GM18861 (cell line): ENCODE results near the gene LRRC51.
"Not testable (repeated sequence)": the region's sequence is repeated elsewhere in the genome, so short reads cannot be mapped to it uniquely, and the experiment has no call there.

Experiments
- ATAC-seq: cut with Tn5 transposase; IDR thresholded peaks from one replicate; pipeline ENCODE4 v1.9.1; 2021; ENCODE audit not compliant: unreplicated experiment

Gene LRRC51

DNA sequence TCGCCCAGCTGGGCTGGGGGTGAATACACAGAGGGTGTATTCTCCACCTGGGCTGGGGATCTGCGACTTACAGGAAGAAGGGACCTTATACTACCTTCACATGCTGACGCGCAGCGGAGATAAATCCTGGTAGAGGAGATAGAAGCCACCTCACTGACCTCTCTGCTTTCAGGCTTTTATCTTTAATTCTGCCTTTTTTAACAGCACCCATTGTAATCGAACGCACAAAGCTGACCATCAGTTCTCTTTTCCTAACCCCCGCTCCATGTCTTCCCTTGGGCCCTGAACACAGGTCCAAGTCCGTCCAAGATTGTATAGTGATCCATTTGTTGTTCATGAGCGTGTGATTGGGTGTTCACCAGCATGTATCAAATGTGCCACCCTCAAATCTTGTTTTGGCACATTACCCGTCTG is 23.1 kb downstream of the LRRC51 start:
- no peak for ATAC-seq

GRCh38 chr11:72105888-72106287 is 25.2 kb downstream of the LRRC51 start, which contains the start of gene TOMT:
Gene TOMT (plus strand): TSS chr11:72105924. CDS start chr11:72105952, 28 bp downstream.
- no peak for ATAC-seq

DNA sequence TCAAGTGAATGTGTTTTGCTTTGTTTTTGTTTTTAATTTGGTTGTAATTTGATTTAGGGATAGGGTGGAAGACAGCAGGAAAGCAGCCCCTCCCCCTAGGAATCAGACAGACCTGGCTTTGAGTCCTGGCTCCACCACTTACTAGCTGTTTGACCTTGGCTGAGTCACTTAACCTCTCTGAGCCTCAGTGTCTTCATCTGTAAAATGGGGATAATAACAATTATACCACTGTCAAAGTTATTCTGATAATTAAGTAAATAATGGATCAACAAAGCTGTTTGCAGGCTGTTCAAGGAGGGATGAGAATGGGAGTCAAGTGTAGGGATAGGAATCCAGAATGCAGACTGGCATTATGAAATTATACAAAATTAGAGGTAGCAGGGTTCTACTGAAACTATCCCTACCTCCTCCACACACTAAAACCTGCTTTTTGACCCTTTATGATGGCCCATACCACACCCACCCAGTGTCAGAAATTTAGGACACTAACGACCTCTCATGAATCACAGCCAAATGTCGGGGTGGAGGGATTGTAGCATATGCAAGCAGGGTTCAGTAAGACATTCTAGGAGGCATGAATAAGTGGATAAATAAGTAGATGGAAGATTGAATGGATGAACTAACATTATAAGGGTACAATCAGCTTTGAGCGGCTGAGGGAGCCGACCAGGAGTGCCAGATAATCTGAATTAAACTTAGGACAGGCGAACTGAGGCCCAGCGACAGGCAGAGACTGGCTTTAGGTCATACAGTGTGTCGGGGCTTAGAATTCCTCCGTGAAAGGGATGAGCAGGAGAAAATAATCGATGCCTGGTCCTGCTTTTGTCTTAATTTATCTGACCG is 30.9 kb downstream of the LRRC51 start:
- no peak for ATAC-seq

DNA sequence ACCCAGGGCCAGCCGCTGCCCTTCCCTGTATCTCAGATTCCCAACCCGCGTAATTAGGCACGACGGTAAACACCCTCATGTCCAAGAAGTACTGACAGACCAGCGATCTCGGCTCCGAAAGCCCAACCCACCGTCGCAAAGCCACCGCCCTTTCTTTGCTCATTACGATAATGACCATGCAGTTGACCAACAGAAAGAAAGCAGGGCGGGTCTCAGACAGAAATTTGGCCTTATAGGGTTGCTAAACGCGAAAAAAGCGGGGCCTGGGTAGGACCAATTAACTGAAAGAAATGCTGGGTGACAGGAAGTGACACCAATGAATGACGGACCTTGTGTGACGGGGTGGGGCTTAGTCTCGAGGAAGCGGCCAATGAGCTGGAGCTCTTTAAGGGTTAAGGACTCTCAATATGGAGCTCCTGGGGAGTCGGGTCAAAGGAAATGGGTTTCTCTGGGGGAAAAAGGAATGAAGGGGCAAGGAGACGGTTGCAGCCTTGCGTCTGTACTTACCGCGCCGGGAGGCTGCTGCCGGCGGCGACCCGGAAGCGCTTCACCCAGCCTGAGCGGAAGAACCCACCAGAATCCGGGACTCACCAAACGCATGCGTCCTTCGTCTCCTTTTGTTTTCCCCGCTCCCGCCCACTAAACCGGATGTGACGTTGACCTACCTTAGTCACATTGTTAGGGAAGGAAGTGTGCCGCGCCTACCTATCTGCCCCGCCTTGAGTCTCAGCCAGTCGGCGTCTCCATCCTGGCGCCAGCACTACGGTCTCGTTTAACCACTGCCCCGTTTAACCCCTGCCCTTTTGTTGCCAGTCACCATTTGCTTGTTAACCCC is 31.7 kb downstream of the LRRC51 start, which contains the start of gene ANAPC15:
ANAPC15 (minus strand) TSS at position 553 of the 835 bp plus-strand sequence. CDS start 1,419 bp downstream, outside the sequence.
- ATAC-seq: peak; percentile 83

DNA sequence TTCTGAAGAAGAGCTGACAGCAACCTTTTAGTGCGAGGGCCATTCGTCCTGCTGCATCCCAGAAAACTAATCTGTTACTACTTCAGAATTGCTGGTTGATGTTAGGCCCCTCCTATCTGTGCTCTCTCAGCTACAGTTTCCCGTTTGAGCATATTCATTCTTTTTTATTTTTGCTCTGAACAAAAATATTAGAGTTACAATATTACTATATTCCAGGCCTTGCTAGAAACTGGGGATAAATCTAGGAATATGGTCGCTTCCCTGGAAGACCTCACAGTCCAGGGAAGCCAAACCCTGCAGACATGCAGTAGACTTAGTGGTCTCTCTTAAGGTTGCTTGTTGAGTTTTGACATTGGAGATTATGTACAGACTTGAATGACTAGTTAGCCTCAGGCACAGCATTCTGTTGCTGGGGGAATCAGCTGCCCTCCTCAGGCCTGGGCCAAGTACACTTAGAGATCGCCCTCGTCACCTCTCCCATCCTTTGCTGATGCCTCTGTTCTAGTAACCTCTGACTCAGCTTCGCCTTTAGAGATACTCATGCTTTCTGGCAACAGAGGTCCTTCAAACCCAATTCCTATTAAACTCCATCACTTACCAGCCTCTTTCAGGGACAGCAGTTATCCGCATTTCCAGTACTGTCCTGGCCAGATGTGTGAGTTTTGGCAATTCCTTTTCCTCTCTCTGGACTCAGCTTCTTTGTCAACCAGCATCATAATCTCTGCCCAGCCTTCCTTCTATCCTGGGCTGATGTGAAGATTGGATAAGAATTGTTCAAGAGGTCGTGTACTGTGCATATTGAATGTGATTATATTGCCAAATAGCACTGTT is 32.5 kb downstream of the LRRC51 start:
- ATAC-seq: no peak

- ATAC-seq: no peak
Observed at GRCh38 chr11:72114570-72114969, 33.9 kb downstream of the LRRC51 start.

DNA sequence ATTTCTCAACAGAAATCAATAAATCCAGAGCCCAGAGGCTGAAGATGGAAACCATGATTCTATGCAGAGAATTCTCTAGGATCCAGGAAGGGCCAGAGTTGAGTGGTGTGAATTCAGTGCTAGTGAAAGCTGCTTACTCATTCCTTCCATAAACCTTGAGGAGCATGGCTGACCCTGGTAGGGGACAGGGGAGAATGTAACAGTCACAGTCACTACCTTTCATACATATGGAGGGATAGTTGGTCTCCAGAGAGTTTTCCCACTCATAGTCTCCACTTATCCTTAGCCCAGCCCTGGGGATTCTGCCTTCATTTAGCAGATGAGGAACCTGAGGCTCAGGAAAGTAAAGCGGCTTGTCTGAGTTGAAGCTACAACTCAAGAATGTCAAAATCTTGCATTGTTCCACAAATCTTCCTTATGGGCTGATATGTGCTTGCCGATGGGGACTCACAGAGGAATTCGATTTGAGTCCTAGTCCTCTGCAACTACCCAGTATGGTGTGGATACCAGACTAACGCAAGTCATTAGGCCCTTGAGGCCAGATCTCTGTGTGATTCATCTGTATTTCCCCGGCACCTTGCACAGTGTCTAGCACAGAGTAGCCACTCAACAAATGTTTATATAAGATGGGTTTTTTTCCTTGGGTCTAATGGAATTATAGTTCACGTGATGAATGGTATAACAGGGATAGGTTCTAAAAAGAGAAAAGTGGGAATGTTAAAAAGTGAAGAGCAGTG is 35.5 kb downstream of the LRRC51 start:
- ATAC-seq: no peak

DNA sequence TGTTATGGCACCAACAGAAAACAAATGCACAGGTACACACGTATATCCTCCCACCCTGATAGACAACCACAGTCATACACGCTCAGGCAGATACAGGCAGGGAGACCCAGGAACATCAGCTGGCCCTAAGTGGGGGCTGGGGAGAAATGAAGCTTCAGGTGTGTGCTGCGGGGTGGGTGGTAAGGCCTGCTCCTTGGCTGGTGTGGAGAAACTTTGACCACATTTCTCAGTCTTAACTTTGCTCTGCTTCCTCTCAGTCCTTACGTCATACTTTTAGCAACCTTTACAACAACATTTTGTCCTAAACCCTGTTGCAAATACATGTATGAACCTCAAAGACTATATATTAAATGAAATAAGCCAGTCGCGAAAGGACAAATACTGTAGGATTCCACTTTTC is 38.5 kb downstream of the LRRC51 start:
- no peak for ATAC-seq

DNA sequence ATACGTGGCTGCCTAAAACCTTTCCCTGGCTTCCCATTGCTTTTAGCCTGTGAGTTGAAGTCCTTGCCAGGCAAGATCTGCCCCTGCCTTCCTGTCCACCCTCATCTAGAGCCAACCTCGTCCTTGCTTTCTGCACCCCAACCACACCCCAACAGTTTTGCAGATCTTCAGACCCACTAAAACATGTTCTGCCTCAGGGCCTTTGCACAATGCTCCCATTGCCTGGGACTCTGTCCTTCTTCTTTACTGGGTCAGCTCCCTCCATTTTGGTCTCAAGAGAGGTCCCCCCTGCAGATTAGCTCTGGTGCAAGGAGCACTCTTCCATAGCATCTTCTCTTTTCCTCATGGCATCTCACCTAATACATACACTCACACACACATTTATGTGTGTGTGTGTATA is 40.3 kb downstream of the LRRC51 start:
- ATAC-seq: no peak

- ATAC-seq: no peak
Observed at GRCh38 chr11:72122607-72123006, 42.0 kb downstream of the LRRC51 start.

DNA sequence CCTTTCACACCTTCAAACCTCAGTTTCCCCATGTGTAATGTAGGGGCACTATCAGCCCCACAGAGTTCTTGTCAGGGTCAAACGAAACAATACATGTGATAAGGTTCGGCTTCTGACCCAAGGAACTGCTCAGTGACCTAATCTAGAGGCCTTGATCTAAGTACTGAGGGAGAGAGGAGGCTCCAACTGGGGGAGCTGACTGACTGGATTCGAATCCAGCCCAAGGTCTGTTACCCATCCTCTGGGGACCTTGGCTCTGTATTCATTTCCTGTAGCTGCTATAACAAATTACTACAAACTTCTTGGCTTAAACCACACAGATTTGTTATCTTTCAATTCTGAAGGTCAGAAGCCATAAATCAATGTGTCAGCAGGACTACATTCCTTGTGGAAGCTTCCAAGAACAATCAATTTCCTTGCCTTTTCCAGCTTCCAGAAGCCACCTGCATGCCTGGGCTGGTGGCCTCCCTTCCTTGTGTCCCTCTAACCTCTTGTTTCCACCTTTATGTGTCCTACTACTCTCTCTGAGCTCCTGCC is 42.5 kb downstream of the LRRC51 start:
- no peak for ATAC-seq

DNA sequence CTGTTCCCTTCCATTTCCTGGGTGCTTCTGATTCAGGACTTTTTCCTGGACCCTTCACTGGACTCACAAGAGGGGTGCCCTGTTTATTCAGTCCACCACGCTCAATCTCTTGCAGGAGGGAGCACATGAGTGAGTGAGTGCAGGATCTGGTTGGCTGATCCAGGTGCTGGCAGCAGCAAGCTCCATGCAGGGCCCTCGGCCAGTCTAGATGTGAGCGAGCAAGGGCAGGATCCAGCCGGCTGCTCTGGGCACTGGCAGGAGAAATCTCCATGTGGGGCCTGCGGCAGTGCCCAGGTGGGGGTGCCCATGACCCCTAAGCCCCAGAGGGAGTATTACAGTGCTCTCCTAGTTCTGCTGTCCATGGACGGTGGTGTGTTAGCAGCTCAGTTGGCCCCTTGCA is 43.4 kb downstream of the LRRC51 start:
- no peak for ATAC-seq

- ATAC-seq: no peak
Observed at GRCh38 chr11:72125956-72126355, 45.3 kb downstream of the LRRC51 start.

DNA sequence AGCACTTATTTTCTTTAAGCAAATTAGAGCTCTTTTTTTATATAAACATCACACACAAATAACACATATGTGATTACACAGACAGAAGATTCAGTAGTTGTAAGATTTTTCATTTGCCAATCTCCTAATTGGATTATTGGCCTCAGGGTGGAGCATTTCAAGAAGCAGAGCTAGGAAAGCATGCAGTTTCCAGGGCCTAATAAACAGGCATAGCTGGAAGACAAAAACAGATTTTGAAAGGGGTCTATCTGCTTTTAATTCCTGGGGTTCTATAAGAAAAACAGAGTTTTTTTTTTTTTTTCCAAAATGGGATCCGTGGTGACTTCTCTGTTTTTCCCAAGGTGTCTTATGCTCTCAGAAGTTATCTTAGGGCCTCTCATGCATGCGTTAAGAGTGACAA is 47.3 kb downstream of the LRRC51 start:
- ATAC-seq: no peak

DNA sequence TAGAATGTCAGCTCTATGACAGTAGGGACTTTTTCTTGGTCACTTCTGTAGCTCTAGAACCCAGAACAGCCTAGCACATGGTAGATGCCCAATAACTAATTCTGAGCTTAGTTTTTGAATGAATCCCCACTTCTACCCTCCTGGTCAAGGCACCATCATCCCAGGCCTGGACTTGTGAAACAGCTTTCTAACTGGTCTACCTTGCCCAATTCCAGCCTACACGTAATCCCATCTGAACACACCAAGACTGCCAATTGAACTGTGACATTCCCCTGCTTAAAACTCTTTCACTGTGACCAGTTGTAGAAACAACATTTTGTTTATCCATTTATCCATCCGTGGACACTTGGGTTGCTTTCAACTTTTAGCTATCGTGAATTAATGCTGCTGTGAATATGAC is 48.7 kb downstream of the LRRC51 start:
- no peak for ATAC-seq

DNA sequence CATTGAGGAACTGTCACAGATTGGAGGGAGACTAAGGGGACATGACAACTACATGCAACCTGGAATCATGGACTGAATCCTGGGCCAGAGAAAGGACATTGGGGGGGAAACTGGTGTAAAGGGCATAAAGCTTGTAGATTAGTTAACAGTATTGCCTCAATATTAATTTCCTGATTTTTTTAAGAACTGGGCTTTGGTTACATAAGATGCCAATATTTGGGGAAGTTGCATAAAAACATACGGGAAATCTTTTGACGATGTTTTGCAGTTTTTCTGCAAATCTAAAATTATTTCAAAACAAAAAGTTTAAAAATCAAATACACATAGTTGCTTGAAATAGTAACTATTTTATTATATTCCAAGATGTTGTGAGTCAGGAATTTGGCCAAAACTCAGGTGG is 52.0 kb downstream of the LRRC51 start:
- no peak for ATAC-seq

- ATAC-seq: not testable (repeated sequence)
Observed at GRCh38 chr11:72135473-72135872, 54.8 kb downstream of the LRRC51 start, which contains the start of gene FOLR3. Gene FOLR3 (plus strand): TSS chr11:72135725. CDS start chr11:72135953, 228 bp downstream.

DNA sequence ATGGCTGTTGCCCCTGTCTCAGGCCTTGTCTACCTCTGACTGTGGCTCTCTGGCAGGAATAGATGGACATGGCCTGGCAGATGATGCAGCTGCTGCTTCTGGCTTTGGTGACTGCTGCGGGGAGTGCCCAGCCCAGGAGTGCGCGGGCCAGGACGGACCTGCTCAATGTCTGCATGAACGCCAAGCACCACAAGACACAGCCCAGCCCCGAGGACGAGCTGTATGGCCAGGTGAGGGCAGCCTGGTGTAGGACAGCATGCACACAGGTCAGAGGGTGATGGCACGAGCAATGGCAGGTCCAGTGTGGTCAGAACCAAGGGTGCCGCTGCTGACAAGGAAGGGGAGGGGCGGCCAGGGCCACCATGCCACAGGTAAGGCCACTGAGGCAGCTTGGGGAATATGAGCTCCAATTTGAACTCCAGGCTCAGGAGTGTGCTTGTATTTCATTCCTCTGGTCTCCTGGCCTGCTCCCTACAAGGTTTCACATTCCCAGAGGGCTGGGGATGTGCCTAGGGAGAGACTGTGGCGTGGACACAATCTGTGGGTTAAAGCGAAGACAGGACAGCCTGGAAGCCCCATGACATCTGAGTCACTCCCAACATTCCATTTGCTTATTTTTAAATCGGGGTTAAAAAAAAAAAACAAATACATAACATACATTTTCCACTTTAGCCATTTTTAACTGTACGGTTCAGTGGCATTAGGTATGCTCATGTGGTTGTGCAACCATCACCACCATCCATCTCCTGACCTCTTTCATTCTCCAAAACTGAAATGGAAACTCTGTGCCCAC is 55.4 kb downstream of the LRRC51 start:
- ATAC-seq: no peak

DNA sequence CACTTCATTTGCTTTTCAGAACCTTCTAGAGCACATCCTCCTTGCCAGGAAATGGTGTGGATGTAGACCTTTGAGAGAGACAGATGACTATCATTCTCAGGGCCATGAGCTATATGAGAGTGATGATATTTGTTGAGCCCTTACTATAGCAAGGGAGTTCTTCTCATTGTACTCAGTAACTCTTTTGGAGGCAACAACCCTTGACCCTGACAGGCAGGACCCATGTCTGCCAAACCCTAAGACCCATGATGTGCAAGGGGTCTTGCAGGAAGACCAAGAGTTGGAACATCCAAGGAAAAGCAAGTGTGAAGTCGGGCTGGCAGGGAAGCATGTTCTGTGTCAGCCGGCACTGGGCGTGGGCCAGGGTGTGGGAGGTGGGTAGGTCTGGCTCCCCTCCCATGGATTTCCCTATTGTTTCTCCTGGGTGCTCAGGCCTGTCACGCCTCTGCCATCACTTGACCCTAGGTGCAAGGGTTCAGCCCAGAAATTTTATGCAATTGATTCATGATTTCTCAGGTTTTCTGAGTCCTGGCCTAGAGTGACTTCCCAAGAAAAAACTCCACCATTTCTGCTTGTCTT is 56.1 kb downstream of the LRRC51 start:
- no peak for ATAC-seq
